Fibroblast of lung (primary cell): Measurements from ENCODE around the gene SLC6A20.

Experiments used
- EZH2 ChIP-seq: IDR thresholded peaks from 2 replicates; pipeline ENCODE4 v1.5.1; 2012; ENCODE audit warnings: low read length, control low read depth, mild to moderate bottlenecking; ENCODE audit errors: missing control alignments
- TF ChIP-seq, protein P1 (sequence below), 2 donors: IDR thresholded peaks in 1 of 2; conservative IDR thresholded peaks in 1 of 2; 1 replicate in 1 of 2; 2 replicates in 1 of 2; pipeline ENCODE4 v1.5.1; 2011 to 2012; ENCODE audit warnings: low read length in 2 of 2, control low read depth in 1 of 2, inconsistent platforms in 1 of 2, low read depth in 1 of 2, mild to moderate bottlenecking in 1 of 2

DNA sequence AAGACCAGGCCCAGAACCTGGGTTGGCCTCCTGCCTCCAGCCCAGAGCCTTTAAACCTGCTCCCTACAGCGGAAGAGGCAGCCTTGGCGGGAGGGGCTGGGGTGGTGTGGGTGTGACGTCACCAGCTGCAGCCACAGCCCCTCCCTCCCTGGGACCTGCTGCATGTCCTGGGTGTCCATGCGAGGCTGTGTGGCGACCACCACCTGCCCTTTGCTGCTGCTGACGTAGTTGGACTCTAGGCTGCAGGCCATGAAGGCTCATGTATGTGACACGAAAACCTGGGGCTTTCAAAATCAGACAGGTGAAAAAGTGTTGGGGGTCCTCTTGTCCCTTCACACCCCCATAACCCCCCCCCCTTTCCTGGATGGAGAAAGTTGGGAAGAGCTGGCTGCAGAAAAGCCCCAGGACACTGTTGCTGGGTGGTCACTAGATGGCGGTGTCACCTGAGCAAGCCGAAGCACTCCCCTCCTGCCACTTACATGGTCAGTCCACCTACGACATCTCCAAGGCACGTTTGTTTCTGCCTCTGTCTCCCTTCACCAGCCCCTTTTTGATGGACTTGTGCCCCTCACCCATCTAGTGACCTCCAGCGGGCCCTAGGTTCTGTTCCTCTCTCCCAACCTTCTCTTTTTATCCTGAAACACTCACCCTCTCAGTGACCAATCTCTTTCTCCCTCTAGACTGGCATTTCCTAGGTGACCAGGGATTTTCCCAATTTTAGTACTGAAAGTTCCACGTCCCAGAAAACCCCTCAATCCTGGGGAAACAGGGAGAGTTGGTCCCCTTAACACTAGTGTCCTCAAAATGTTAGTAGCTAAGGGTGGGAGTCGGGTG is 35.2 kb downstream of the SLC6A20 start:
- TF ChIP-seq, protein P1, sequence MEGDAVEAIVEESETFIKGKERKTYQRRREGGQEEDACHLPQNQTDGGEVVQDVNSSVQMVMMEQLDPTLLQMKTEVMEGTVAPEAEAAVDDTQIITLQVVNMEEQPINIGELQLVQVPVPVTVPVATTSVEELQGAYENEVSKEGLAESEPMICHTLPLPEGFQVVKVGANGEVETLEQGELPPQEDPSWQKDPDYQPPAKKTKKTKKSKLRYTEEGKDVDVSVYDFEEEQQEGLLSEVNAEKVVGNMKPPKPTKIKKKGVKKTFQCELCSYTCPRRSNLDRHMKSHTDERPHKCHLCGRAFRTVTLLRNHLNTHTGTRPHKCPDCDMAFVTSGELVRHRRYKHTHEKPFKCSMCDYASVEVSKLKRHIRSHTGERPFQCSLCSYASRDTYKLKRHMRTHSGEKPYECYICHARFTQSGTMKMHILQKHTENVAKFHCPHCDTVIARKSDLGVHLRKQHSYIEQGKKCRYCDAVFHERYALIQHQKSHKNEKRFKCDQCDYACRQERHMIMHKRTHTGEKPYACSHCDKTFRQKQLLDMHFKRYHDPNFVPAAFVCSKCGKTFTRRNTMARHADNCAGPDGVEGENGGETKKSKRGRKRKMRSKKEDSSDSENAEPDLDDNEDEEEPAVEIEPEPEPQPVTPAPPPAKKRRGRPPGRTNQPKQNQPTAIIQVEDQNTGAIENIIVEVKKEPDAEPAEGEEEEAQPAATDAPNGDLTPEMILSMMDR (conservative IDR thresholded peaks at IDR 0.05 in 1 of 2, IDR thresholded peaks at IDR 0.05 in 1 of 2; ENCODE audit: low read depth in 1 of 2, low read length in 2 of 2) = peak; percentile 81 to 87
- no peak for TF ChIP-seq EZH2
